HCT116 (cell line): ENCODE results near the gene SPSB1. TPM values are rescaled to one million over a fixed set of nuclear protein-coding genes. Genes with fewer than 3 reads are reported as not detected.

Experiments used
- ATAC-seq: fragments of 200-7000 bp; cut with Tn5 transposase; 2 replicates; pipeline ENCODE4 v1.9.1; 2020; ENCODE audit warnings: mild to moderate bottlenecking, moderate library complexity
- BruUV-seq: library from RNA; stranded (reverse); fragments of 400-500 nt; replicated peaks from 2 replicates; lab custom pipeline; 2021; lab: Mats Ljungman, UMichigan
- CTCF ChIA-PET: fragments of 300-600 bp; sonication (Branson Sonifier 250); formaldehyde crosslinking; loops from one replicate; lab custom pipeline; 2021; ENCODE audit warnings: antibody characterized with exemption; lab: Charles Lee
- POLR2A ChIA-PET: fragments of 300-600, 350-600 bp; sonication (Branson Sonifier 250); formaldehyde crosslinking; loops from one replicate; lab custom pipeline; 2021; ENCODE audit warnings: antibody characterized with exemption; lab: Charles Lee
- RAD21 ChIA-PET, 2 experiments: fragments of 300-600 bp; sonication (Branson Sonifier 250); formaldehyde crosslinking; loops; one replicate each; lab custom pipeline; 2023; ENCODE audit warnings: low total read pairs in 2 of 2; ENCODE audit not compliant: uncharacterized antibody in 2 of 2, unreplicated experiment in 2 of 2, low non-redundant PET in 1 of 2; lab: Charles Lee
- DNase-seq: peaks from one replicate; pipeline ENCODE4 v3.0.0-alpha.2; 2010; ENCODE audit warnings: low read depth, low spot score
- H2AFZ ChIP-seq: fragments of 200-600 bp; shearing (Covaris generic), sonication (generic); 2 replicates; pipeline ENCODE4 v1.6.1; 2017; ENCODE audit warnings: low read depth, mixed run types, mixed read lengths, antibody characterized with exemption, low read length; ENCODE audit not compliant: poor library complexity, severe bottlenecking
- H3K27ac ChIP-seq: 2 replicates; pipeline ENCODE4 v1.5.1; 2012; ENCODE audit warnings: low read depth, low read length
- H3K27me3 ChIP-seq: fragments of 200-600 bp; sonication (generic); 2 replicates; pipeline ENCODE4 v1.6.1; 2016; ENCODE audit warnings: mixed run types, low read length, mixed read lengths; ENCODE audit not compliant: insufficient read depth
- H3K36me3 ChIP-seq, 2 experiments: fragments of 200-500 bp in 1 of 2; fragments of 200-600 bp in 1 of 2; sonication (Bioruptor generic) in 1 of 2; sonication (generic) in 1 of 2; 2 replicates each; pipeline versions ENCODE4 v1.5.1 to v1.6.1; 2014 to 2016; ENCODE audit warnings: low read length in 2 of 2, inconsistent platforms in 1 of 2, mixed read lengths in 1 of 2, mixed run types in 1 of 2; ENCODE audit not compliant: insufficient read depth in 2 of 2, control insufficient read depth in 1 of 2
- H3K4me1 ChIP-seq, 2 experiments: fragments of 200-600 bp in 1 of 2; sonication (generic) in 1 of 2; 2 replicates each; pipeline versions ENCODE4 v1.5.1 to v1.6.1; 2012 to 2017; ENCODE audit warnings: low read length in 2 of 2, inconsistent platforms in 1 of 2, mild to moderate bottlenecking in 1 of 2, mixed read lengths in 1 of 2, mixed run types in 1 of 2, moderate library complexity in 1 of 2; ENCODE audit not compliant: insufficient read depth in 2 of 2, control insufficient read depth in 1 of 2
- H3K4me2 ChIP-seq: fragments of 200-600 bp; sonication (generic); 2 replicates; pipeline ENCODE4 v1.6.1; 2017; ENCODE audit warnings: mixed run types, low read length, mixed read lengths
- H3K4me3 ChIP-seq, 2 experiments: fragments of 200-600 bp in 1 of 2; sonication (generic) in 1 of 2; replicated peaks in 1 of 2; 2 replicates each; pipeline ENCODE4 v1.5.1; 2011 to 2016; ENCODE audit warnings: low read length in 2 of 2, control low read depth in 1 of 2, low read depth in 1 of 2, mild to moderate bottlenecking in 1 of 2, mixed read lengths in 1 of 2, mixed run types in 1 of 2
- H3K79me2 ChIP-seq: fragments of 200-600 bp; sonication (generic); 2 replicates; pipeline ENCODE4 v1.6.1; 2017; ENCODE audit warnings: mild to moderate bottlenecking, mixed run types, low read length, moderate library complexity, mixed read lengths; ENCODE audit not compliant: insufficient read depth
- H3K9ac ChIP-seq: fragments of 200-600 bp; sonication (generic); 2 replicates; pipeline ENCODE4 v1.6.1; 2016; ENCODE audit warnings: low read length, mixed read lengths
- H3K9me2 ChIP-seq: fragments of 200-600 bp; sonication (generic), shearing (Covaris generic); 2 replicates; pipeline ENCODE4 v1.6.1; 2017; ENCODE audit warnings: mixed run types, mild to moderate bottlenecking, moderate library complexity; ENCODE audit not compliant: insufficient read depth
- H3K9me3 ChIP-seq, 2 experiments: fragments of 200-500 bp in 1 of 2; fragments of 200-600 bp in 1 of 2; sonication (Bioruptor generic) in 1 of 2; sonication (generic) in 1 of 2; 2 replicates each; pipeline ENCODE4 v1.6.1; 2014 to 2017; ENCODE audit warnings: low read length in 2 of 2, mixed read lengths in 2 of 2, inconsistent platforms in 1 of 2, low read depth in 1 of 2, mild to moderate bottlenecking in 1 of 2, mixed run types in 1 of 2, moderate library complexity in 1 of 2; ENCODE audit not compliant: control insufficient read depth in 1 of 2, insufficient read depth in 1 of 2
- H4K20me1 ChIP-seq: fragments of 200-600 bp; sonication (generic), shearing (Covaris generic); 2 replicates; pipeline ENCODE4 v1.6.1; 2017; ENCODE audit warnings: mixed run types, mild to moderate bottlenecking, moderate library complexity; ENCODE audit not compliant: insufficient read depth
- EGR1 ChIP-seq: IDR thresholded peaks from 2 replicates; pipeline ENCODE4 v1.6.1; 2012; ENCODE audit warnings: low read depth
- EZH2phosphoT487 ChIP-seq: fragments of 200-600 bp; IDR thresholded peaks from 2 replicates; pipeline ENCODE4 v1.6.1; 2018; ENCODE audit warnings: antibody characterized with exemption, borderline replicate concordance
- POLR2AphosphoS5 ChIP-seq: IDR thresholded peaks from 2 replicates; pipeline ENCODE4 v1.6.1; 2011; ENCODE audit warnings: mild to moderate bottlenecking, low read depth, low read length, moderate library complexity
- SP1 ChIP-seq: IDR thresholded peaks from 2 replicates; pipeline ENCODE4 v1.6.1; 2012; ENCODE audit warnings: low read depth
- TCF7L2 ChIP-seq: IDR thresholded peaks from 2 replicates; pipeline ENCODE4 v1.7.0; 2011; ENCODE audit warnings: borderline replicate concordance, inconsistent platforms; ENCODE audit not compliant: insufficient read depth, insufficient read length; ENCODE audit errors: extremely low read depth
- YY1 ChIP-seq: IDR thresholded peaks from 2 replicates; pipeline ENCODE4 v1.6.1; 2011; ENCODE audit warnings: low read length, low read depth, moderate library complexity, mild to moderate bottlenecking; ENCODE audit not compliant: insufficient replicate concordance; ENCODE audit errors: extremely low read depth
- ZNF274 ChIP-seq: fragments of 200-500 bp; sonication (Bioruptor generic); IDR thresholded peaks from 2 replicates; pipeline ENCODE4 v1.6.1; 2014; ENCODE audit warnings: mild to moderate bottlenecking, low read depth, low read length, inconsistent platforms
- intact Hi-C: fragments of 100-400 bp; cut with micrococcal nuclease; formaldehyde crosslinking; loops from 2 replicates; pipeline ENCODE4 v1.10.0; 2022
- total RNA-seq: library from RNA; stranded (reverse); gene quantifications from one replicate; pipeline ENCODE4 v1.2.1, GENCODE V29; 2021; ENCODE audit not compliant: unreplicated experiment
- TF ChIP-seq, protein P1 (sequence below), 3 experiments: fragments of 200-600 bp in 1 of 3; sonication (generic) in 1 of 3; IDR thresholded peaks in 2 of 3; conservative IDR thresholded peaks in 1 of 3; 2 replicates each; pipeline ENCODE4 v1.5.1; 2012 to 2017; ENCODE audit warnings: low read depth in 2 of 3, low read length in 2 of 3, antibody characterized with exemption in 1 of 3, borderline replicate concordance in 1 of 3, control low read depth in 1 of 3, mild to moderate bottlenecking in 1 of 3, mixed read lengths in 1 of 3, mixed run types in 1 of 3, moderate library complexity in 1 of 3; ENCODE audit not compliant: insufficient read depth in 1 of 3
- TF ChIP-seq, protein P2 (sequence below): IDR thresholded peaks from 2 replicates; pipeline ENCODE4 v1.6.1; 2011; ENCODE audit warnings: mild to moderate bottlenecking, low read length, moderate library complexity; ENCODE audit not compliant: insufficient replicate concordance; ENCODE audit errors: extremely low read depth
- TF ChIP-seq, protein P3 (sequence below): IDR thresholded peaks from 2 replicates; pipeline ENCODE4 v1.6.1; 2012; ENCODE audit warnings: low read depth

Gene SPSB1
- total RNA-seq, 1 experiment from 2014 or later, result 10.8 TPM

DNA sequence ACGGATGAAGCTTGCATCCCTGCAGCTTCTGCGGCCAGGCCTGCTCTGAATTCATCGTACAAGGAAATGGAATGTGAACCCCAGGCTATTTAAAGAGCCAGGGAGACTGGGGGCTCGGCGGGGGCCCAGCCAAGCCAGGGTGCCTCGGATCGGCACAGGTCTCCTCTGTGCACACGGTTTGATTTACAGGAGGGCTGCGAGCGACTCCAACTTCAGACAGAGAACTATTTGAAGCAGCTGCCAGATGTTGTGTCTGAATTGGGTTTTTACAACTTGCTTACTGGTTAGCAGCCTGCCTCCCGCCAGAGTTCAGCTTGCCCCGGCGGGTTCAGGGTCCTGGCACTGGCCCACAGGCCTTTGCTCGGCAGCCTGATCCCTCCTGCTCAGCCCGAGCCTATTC is 83.2 kb downstream of the SPSB1 start:
- POLR2A ChIA-PET, result no interaction called here
- no peaks in the 10 kb centered on the region for H3K9me3 ChIP-seq
- H3K27ac ChIP-seq, result no peak overlapping the region
- H3K9ac ChIP-seq, result no peak overlapping the region
- RAD21 ChIA-PET, result no interaction called here
- BruUV-seq, result no TSS peak
- H2AFZ ChIP-seq, result no peak overlapping the region
- H3K36me3 ChIP-seq, result no peaks in the 10 kb centered on the region
- TF ChIP-seq SP1 (no peak), YY1 (no peak), EGR1 (no peak), TCF7L2 (no peak), POLR2AphosphoS5 (no peak), ZNF274 (no peak), EZH2phosphoT487 (no peak)
- TF ChIP-seq, protein P1, sequence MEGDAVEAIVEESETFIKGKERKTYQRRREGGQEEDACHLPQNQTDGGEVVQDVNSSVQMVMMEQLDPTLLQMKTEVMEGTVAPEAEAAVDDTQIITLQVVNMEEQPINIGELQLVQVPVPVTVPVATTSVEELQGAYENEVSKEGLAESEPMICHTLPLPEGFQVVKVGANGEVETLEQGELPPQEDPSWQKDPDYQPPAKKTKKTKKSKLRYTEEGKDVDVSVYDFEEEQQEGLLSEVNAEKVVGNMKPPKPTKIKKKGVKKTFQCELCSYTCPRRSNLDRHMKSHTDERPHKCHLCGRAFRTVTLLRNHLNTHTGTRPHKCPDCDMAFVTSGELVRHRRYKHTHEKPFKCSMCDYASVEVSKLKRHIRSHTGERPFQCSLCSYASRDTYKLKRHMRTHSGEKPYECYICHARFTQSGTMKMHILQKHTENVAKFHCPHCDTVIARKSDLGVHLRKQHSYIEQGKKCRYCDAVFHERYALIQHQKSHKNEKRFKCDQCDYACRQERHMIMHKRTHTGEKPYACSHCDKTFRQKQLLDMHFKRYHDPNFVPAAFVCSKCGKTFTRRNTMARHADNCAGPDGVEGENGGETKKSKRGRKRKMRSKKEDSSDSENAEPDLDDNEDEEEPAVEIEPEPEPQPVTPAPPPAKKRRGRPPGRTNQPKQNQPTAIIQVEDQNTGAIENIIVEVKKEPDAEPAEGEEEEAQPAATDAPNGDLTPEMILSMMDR (IDR thresholded peaks at IDR 0.05 in 2 of 3, conservative IDR thresholded peaks at IDR 0.05 in 1 of 3; ENCODE audit: borderline replicate concordance in 1 of 3, insufficient read depth in 1 of 3, low read depth in 2 of 3, low read length in 2 of 3), result no peak
- TF ChIP-seq, protein P2, sequence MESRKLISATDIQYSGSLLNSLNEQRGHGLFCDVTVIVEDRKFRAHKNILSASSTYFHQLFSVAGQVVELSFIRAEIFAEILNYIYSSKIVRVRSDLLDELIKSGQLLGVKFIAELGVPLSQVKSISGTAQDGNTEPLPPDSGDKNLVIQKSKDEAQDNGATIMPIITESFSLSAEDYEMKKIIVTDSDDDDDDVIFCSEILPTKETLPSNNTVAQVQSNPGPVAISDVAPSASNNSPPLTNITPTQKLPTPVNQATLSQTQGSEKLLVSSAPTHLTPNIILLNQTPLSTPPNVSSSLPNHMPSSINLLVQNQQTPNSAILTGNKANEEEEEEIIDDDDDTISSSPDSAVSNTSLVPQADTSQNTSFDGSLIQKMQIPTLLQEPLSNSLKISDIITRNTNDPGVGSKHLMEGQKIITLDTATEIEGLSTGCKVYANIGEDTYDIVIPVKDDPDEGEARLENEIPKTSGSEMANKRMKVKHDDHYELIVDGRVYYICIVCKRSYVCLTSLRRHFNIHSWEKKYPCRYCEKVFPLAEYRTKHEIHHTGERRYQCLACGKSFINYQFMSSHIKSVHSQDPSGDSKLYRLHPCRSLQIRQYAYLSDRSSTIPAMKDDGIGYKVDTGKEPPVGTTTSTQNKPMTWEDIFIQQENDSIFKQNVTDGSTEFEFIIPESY, result no peak
- TF ChIP-seq, protein P3, sequence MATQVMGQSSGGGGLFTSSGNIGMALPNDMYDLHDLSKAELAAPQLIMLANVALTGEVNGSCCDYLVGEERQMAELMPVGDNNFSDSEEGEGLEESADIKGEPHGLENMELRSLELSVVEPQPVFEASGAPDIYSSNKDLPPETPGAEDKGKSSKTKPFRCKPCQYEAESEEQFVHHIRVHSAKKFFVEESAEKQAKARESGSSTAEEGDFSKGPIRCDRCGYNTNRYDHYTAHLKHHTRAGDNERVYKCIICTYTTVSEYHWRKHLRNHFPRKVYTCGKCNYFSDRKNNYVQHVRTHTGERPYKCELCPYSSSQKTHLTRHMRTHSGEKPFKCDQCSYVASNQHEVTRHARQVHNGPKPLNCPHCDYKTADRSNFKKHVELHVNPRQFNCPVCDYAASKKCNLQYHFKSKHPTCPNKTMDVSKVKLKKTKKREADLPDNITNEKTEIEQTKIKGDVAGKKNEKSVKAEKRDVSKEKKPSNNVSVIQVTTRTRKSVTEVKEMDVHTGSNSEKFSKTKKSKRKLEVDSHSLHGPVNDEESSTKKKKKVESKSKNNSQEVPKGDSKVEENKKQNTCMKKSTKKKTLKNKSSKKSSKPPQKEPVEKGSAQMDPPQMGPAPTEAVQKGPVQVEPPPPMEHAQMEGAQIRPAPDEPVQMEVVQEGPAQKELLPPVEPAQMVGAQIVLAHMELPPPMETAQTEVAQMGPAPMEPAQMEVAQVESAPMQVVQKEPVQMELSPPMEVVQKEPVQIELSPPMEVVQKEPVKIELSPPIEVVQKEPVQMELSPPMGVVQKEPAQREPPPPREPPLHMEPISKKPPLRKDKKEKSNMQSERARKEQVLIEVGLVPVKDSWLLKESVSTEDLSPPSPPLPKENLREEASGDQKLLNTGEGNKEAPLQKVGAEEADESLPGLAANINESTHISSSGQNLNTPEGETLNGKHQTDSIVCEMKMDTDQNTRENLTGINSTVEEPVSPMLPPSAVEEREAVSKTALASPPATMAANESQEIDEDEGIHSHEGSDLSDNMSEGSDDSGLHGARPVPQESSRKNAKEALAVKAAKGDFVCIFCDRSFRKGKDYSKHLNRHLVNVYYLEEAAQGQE, result no peak
- H3K27me3 ChIP-seq, result no peaks in the 10 kb centered on the region
- no peak for DNase-seq
- intact Hi-C loops, result no loop called here
- no peak for ATAC-seq
- H3K4me3 ChIP-seq, result no peak overlapping the region
- no peak overlapping the region for H3K4me2 ChIP-seq
- H4K20me1 ChIP-seq, result no peaks in the 10 kb centered on the region
- CTCF ChIA-PET, result no interaction called here
- no peaks in the 10 kb centered on the region for H3K9me2 ChIP-seq
- no peaks in the 10 kb centered on the region for H3K79me2 ChIP-seq
- H3K4me1 ChIP-seq, result no peaks in the 10 kb centered on the region
